ENCODE results near the gene CTRL. TPM values are rescaled to one million over a fixed set of nuclear protein-coding genes. Genes with fewer than 3 reads are reported as not detected.

The CTRL gene
- polyA plus RNA-seq, 3 donors = 0.69 to 17.4 (median 1.6) TPM

GRCh38 chr16:67946966-67947558, 15.4 kb upstream of the CTRL start:
- H3K4me2 ChIP-seq (replicated peaks; ENCODE audit: extremely low read depth, low read length, poor library complexity, severe bottlenecking) = no peak overlapping the region
- H3K27me3 ChIP-seq (ENCODE audit: control insufficient read depth in 2 of 2, insufficient read depth in 2 of 2, low read length in 2 of 2) = no peaks in the 10 kb centered on the region
- DNase-seq = no peak
- H3K4me1 Mint-ChIP-seq = no peaks in the 10 kb centered on the region
- H3K27ac ChIP-seq (ENCODE audit: low read depth in 1 of 2, low read length in 2 of 2) = no peak overlapping the region
- H3K4me1 ChIP-seq (ENCODE audit: control insufficient read depth in 1 of 2, insufficient read depth in 2 of 2, low read length in 2 of 2) = no peaks in the 10 kb centered on the region
- no peak overlapping the region for H3K4me3 ChIP-seq (replicated peaks in 1 of 3; ENCODE audit: low read depth in 2 of 3, low read length in 3 of 3)
- H3K79me2 ChIP-seq (ENCODE audit: insufficient read depth, low read length) = no peaks in the 10 kb centered on the region
- H4K20me1 ChIP-seq (ENCODE audit: insufficient read depth, low read length) = no peaks in the 10 kb centered on the region
- no peak overlapping the region for H3K9ac ChIP-seq (ENCODE audit: insufficient read depth, low read length, poor library complexity, severe bottlenecking)
- H3K27me3 Mint-ChIP-seq (ENCODE audit: low read depth in 3 of 3) = peaks cover 0 to 2% (median 2%) of the 10 kb centered on the region in 3 donors
- H3K9me3 Mint-ChIP-seq = no peaks in the 10 kb centered on the region
- H3K36me3 Mint-ChIP-seq = peaks cover 57 to 92% of the 10 kb centered on the region in 2 donors
- no peak overlapping the region for H2AFZ ChIP-seq (ENCODE audit: insufficient read depth, low read depth, low read length, poor library complexity, severe bottlenecking)
- no peaks in the 10 kb centered on the region for H3K9me3 ChIP-seq (replicated peaks in 1 of 2; ENCODE audit: control insufficient read depth in 1 of 2, insufficient read depth in 1 of 2, low read length in 2 of 2)
- WGBS (ENCODE audit: insufficient coverage) = 97% methylated on average over 17 of the region's 28 CpGs
- H3K36me3 ChIP-seq (replicated peaks in 1 of 2; ENCODE audit: control insufficient read depth in 1 of 2, insufficient read depth in 2 of 2, low read length in 2 of 2) = peaks cover 89 to 94% of the 10 kb centered on the region in 2 donors
- intact Hi-C loops (cut with micrococcal nuclease) = no loop called here
- TF ChIP-seq, protein P1, sequence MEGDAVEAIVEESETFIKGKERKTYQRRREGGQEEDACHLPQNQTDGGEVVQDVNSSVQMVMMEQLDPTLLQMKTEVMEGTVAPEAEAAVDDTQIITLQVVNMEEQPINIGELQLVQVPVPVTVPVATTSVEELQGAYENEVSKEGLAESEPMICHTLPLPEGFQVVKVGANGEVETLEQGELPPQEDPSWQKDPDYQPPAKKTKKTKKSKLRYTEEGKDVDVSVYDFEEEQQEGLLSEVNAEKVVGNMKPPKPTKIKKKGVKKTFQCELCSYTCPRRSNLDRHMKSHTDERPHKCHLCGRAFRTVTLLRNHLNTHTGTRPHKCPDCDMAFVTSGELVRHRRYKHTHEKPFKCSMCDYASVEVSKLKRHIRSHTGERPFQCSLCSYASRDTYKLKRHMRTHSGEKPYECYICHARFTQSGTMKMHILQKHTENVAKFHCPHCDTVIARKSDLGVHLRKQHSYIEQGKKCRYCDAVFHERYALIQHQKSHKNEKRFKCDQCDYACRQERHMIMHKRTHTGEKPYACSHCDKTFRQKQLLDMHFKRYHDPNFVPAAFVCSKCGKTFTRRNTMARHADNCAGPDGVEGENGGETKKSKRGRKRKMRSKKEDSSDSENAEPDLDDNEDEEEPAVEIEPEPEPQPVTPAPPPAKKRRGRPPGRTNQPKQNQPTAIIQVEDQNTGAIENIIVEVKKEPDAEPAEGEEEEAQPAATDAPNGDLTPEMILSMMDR (IDR thresholded peaks at IDR 0.05) = no peak
- no peak overlapping the region for H3K4me3 Mint-ChIP-seq
- H3K27ac Mint-ChIP-seq = no peak overlapping the region

GRCh38 chr16:67946128-67946569, 14.5 kb upstream of the CTRL start:
- H4K20me1 ChIP-seq (ENCODE audit: insufficient read depth, low read length) = peaks cover 7% of the 10 kb centered on the region
- no peaks in the 10 kb centered on the region for H3K4me1 ChIP-seq (ENCODE audit: control insufficient read depth in 1 of 2, insufficient read depth in 2 of 2, low read length in 2 of 2)
- H3K36me3 ChIP-seq (replicated peaks in 1 of 2; ENCODE audit: control insufficient read depth in 1 of 2, insufficient read depth in 2 of 2, low read length in 2 of 2) = peaks cover 84 to 85% of the 10 kb centered on the region in 2 donors
- H3K4me3 Mint-ChIP-seq = no peak overlapping the region
- H3K4me3 ChIP-seq (replicated peaks in 1 of 3; ENCODE audit: low read depth in 2 of 3, low read length in 3 of 3) = no peak overlapping the region
- no peak overlapping the region for H3K27ac ChIP-seq (ENCODE audit: low read depth in 1 of 2, low read length in 2 of 2)
- H3K36me3 Mint-ChIP-seq = peaks cover 54 to 89% of the 10 kb centered on the region in 2 donors
- no peak overlapping the region for H2AFZ ChIP-seq (ENCODE audit: insufficient read depth, low read depth, low read length, poor library complexity, severe bottlenecking)
- DNase-seq = no peak
- no peaks in the 10 kb centered on the region for H3K27me3 ChIP-seq (ENCODE audit: control insufficient read depth in 2 of 2, insufficient read depth in 2 of 2, low read length in 2 of 2)
- H3K4me2 ChIP-seq (replicated peaks; ENCODE audit: extremely low read depth, low read length, poor library complexity, severe bottlenecking) = no peak overlapping the region
- H3K27ac Mint-ChIP-seq = no peak overlapping the region
- H3K9me3 Mint-ChIP-seq = no peaks in the 10 kb centered on the region
- no peaks in the 10 kb centered on the region for H3K4me1 Mint-ChIP-seq
- no peak overlapping the region for H3K9ac ChIP-seq (ENCODE audit: insufficient read depth, low read length, poor library complexity, severe bottlenecking)
- H3K27me3 Mint-ChIP-seq (ENCODE audit: low read depth in 3 of 3) = peaks cover 0 to 2% (median 2%) of the 10 kb centered on the region in 3 donors
- no peaks in the 10 kb centered on the region for H3K9me3 ChIP-seq (replicated peaks in 1 of 2; ENCODE audit: control insufficient read depth in 1 of 2, insufficient read depth in 1 of 2, low read length in 2 of 2)
- H3K79me2 ChIP-seq (ENCODE audit: insufficient read depth, low read length) = no peaks in the 10 kb centered on the region
- TF ChIP-seq, protein P1 (IDR thresholded peaks at IDR 0.05) = no peak
- intact Hi-C loops (cut with micrococcal nuclease) = no loop called here
- WGBS (ENCODE audit: insufficient coverage) = 98% methylated on average over 18 of the region's 20 CpGs

Data from CD14-positive monocyte (primary cell).